HG02642 (cell line): ENCODE data around the gene HOXB7.

Source experiments
- ATAC-seq: cut with Tn5 transposase; IDR thresholded peaks from one replicate; pipeline ENCODE4 v1.9.1; 2021; ENCODE audit warnings: mild to moderate bottlenecking; ENCODE audit not compliant: unreplicated experiment, poor library complexity

HOXB7 gene

GRCh38 chr17:48597528-48597777 is 13.4 kb downstream of the HOXB7 start:
- ATAC-seq = no peak

GRCh38 chr17:48596735-48597527 is 13.9 kb downstream of the HOXB7 start:
- ATAC-seq = no peak

GRCh38 chr17:48596000-48596734 is 14.7 kb downstream of the HOXB7 start:
- no peak for ATAC-seq

- no peak for ATAC-seq
Measured at GRCh38 chr17:48595278-48595999, 15.4 kb downstream of the HOXB7 start.

GRCh38 chr17:48594538-48595277 is 16.1 kb downstream of the HOXB7 start:
- no peak for ATAC-seq

- peak; percentile 34 for ATAC-seq
Measured at GRCh38 chr17:48593840-48594537, 16.8 kb downstream of the HOXB7 start.

GRCh38 chr17:48593126-48593829 is 17.5 kb downstream of the HOXB7 start, which contains the start of gene HOXB5:
Gene HOXB5 (minus strand): TSS chr17:48593779. CDS start chr17:48593682, 97 bp downstream.
- no peak for ATAC-seq

- ATAC-seq = no peak
Measured at GRCh38 chr17:48592577-48592976, 18.2 kb downstream of the HOXB7 start.

GRCh38 chr17:48592057-48592514 is 18.7 kb downstream of the HOXB7 start:
- no peak for ATAC-seq

GRCh38 chr17:48591255-48592056 is 19.4 kb downstream of the HOXB7 start:
- ATAC-seq = no peak

GRCh38 chr17:48590607-48591161 is 20.1 kb downstream of the HOXB7 start:
- ATAC-seq = no peak

- no peak for ATAC-seq
Measured at GRCh38 chr17:48589831-48590606, 20.8 kb downstream of the HOXB7 start, which contains the start of gene HOXB3. Gene HOXB3 (minus strand): TSS chr17:48590241. CDS start chr17:48552474, 37,767 bp downstream.

GRCh38 chr17:48589060-48589830 is 21.6 kb downstream of the HOXB7 start:
- ATAC-seq = no peak

- ATAC-seq = no peak
Measured at GRCh38 chr17:48588528-48588927, 22.3 kb downstream of the HOXB7 start.

GRCh38 chr17:48588074-48588415 is 22.8 kb downstream of the HOXB7 start:
- ATAC-seq = no peak

GRCh38 chr17:48587276-48588073 is 23.3 kb downstream of the HOXB7 start:
- no peak for ATAC-seq
